ENCODE data around the gene MPHOSPH10.
"Not testable (repeated sequence)": the region's sequence is repeated elsewhere in the genome, so short reads cannot be mapped to it uniquely, and the experiment has no call there.

MPHOSPH10 gene

GRCh38 chr2:71100195-71100964 is 30.1 kb upstream of the MPHOSPH10 start:
- H3K9me3 ChIP-seq, result no peaks in the 10 kb centered on the region
- DNase-seq, result peak; percentile 42
- H3K4me1 ChIP-seq, result no peaks in the 10 kb centered on the region
- TF ChIP-seq, protein P1, sequence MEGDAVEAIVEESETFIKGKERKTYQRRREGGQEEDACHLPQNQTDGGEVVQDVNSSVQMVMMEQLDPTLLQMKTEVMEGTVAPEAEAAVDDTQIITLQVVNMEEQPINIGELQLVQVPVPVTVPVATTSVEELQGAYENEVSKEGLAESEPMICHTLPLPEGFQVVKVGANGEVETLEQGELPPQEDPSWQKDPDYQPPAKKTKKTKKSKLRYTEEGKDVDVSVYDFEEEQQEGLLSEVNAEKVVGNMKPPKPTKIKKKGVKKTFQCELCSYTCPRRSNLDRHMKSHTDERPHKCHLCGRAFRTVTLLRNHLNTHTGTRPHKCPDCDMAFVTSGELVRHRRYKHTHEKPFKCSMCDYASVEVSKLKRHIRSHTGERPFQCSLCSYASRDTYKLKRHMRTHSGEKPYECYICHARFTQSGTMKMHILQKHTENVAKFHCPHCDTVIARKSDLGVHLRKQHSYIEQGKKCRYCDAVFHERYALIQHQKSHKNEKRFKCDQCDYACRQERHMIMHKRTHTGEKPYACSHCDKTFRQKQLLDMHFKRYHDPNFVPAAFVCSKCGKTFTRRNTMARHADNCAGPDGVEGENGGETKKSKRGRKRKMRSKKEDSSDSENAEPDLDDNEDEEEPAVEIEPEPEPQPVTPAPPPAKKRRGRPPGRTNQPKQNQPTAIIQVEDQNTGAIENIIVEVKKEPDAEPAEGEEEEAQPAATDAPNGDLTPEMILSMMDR (IDR thresholded peaks at IDR 0.05; ENCODE audit: low read depth, low read length), result peak; percentile 55
- H3K27me3 ChIP-seq, result no peaks in the 10 kb centered on the region
- H3K36me3 ChIP-seq, result no peaks in the 10 kb centered on the region
- no peak overlapping the region for H3K4me3 ChIP-seq (ENCODE audit: low read depth, low read length)

GRCh38 chr2:71101656-71102055 is 28.8 kb upstream of the MPHOSPH10 start:
- H3K36me3 ChIP-seq, result no peaks in the 10 kb centered on the region
- H3K9me3 ChIP-seq, result no peaks in the 10 kb centered on the region
- TF ChIP-seq, protein P1 (IDR thresholded peaks at IDR 0.05; ENCODE audit: low read depth, low read length), result no peak
- DNase-seq, result no peak
- no peaks in the 10 kb centered on the region for H3K27me3 ChIP-seq
- no peaks in the 10 kb centered on the region for H3K4me1 ChIP-seq
- H3K4me3 ChIP-seq (ENCODE audit: low read depth, low read length), result no peak overlapping the region

- no peaks in the 10 kb centered on the region for H3K36me3 ChIP-seq
- no peaks in the 10 kb centered on the region for H3K4me1 ChIP-seq
- H3K4me3 ChIP-seq (ENCODE audit: low read depth, low read length), result no peak overlapping the region
- TF ChIP-seq, protein P1 (IDR thresholded peaks at IDR 0.05; ENCODE audit: low read depth, low read length), result no peak
- H3K27me3 ChIP-seq, result no peaks in the 10 kb centered on the region
- no peaks in the 10 kb centered on the region for H3K9me3 ChIP-seq
- DNase-seq, result no peak
These were observed 27.3 kb upstream of the MPHOSPH10 start for GRCh38 chr2:71102981-71103681.

GRCh38 chr2:71103809-71104208 is 26.6 kb upstream of the MPHOSPH10 start:
- no peaks in the 10 kb centered on the region for H3K36me3 ChIP-seq
- DNase-seq, result no peak
- H3K4me3 ChIP-seq (ENCODE audit: low read depth, low read length), result no peak overlapping the region
- H3K4me1 ChIP-seq, result no peaks in the 10 kb centered on the region
- no peaks in the 10 kb centered on the region for H3K9me3 ChIP-seq
- TF ChIP-seq, protein P1 (IDR thresholded peaks at IDR 0.05; ENCODE audit: low read depth, low read length), result no peak
- H3K27me3 ChIP-seq, result no peaks in the 10 kb centered on the region

GRCh38 chr2:71106463-71106862 is 24.0 kb upstream of the MPHOSPH10 start:
- H3K4me3 ChIP-seq (ENCODE audit: low read depth, low read length); H3K27me3 ChIP-seq; H3K36me3 ChIP-seq; H3K4me1 ChIP-seq; H3K9me3 ChIP-seq; DNase-seq: not testable (repeated sequence)

DNA sequence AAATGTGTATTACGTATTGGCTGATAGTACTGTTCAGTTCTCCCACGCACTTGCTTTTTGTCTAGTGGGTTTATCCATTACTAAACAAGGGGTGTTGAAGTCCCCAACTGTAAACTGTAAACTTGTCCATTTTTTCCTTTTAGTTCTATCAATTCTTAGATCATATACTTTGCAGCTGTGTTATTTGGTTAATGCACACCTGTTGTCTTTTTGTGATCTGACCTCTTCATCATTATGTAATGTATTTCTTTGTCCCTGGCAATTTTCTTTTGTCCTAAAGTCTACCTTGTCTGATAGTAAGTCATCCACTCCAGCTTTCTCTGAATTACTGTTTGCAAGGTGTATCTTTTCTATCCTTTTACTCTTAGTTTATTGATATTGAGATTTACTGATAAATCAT is 22.3 kb upstream of the MPHOSPH10 start:
- H3K9me3 ChIP-seq, result no peaks in the 10 kb centered on the region
- no peak for DNase-seq
- H3K4me3 ChIP-seq (ENCODE audit: low read depth, low read length), result no peak overlapping the region
- H3K27me3 ChIP-seq, result no peaks in the 10 kb centered on the region
- TF ChIP-seq, protein P1 (IDR thresholded peaks at IDR 0.05; ENCODE audit: low read depth, low read length), result no peak
- no peaks in the 10 kb centered on the region for H3K4me1 ChIP-seq
- no peaks in the 10 kb centered on the region for H3K36me3 ChIP-seq

Data from BE2C (cell line).